Hematopoietic multipotent progenitor cell treated with erythropoietin and hydrocortisone succinate and interleukin-3 and kit ligand, for 8 days (in vitro differentiated cells): Measurements from ENCODE around the gene TANGO2.

Experiments used
- DNase-seq: peaks from one replicate; pipeline ENCODE4 v3.0.0-alpha.2; 2015

Gene TANGO2

DNA sequence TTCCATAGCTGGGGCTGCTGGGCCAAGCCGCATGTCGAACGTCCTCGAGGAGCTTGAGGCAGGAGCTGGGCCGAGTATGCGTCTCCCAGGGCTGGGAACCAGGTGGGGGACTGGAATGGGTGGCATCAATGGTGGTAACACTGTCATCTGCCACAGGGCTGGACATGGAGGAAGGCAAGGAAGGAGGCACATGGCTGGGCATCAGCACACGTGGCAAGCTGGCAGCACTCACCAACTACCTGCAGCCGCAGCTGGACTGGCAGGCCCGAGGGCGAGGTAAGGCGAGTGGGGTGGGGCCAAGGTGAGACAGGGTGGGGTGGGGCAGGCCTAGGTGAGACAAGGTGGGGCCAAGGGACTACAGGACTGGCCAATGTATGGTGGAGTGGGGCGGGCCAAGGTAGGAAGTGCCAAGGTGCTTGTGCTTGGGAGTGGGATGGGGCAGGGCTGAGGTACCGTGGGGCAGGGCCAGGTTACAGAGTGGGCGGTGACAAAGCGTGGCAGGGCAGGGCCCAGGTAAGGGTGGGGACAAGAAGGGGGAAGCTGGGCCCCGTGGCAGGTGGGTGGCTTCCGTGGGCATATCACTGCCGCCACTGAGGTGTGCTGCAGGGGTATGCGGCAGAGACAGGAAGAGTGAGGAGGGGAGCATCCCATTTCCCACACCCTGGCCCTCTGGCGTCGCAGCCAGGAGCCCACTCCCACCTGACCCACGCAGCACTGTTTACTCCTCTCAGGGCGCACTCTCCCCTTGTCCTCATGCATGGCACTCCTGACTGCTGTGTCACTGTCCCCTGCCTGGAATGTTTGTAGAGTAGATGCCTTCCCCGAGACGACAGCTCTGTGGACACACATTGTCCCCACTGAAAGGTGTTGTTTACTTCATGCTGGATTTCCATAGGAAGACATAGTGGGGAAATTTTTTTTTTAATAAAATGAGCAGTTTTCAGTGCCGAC is 31.7 kb downstream of the TANGO2 start:
- DNase-seq = no peak

DNA sequence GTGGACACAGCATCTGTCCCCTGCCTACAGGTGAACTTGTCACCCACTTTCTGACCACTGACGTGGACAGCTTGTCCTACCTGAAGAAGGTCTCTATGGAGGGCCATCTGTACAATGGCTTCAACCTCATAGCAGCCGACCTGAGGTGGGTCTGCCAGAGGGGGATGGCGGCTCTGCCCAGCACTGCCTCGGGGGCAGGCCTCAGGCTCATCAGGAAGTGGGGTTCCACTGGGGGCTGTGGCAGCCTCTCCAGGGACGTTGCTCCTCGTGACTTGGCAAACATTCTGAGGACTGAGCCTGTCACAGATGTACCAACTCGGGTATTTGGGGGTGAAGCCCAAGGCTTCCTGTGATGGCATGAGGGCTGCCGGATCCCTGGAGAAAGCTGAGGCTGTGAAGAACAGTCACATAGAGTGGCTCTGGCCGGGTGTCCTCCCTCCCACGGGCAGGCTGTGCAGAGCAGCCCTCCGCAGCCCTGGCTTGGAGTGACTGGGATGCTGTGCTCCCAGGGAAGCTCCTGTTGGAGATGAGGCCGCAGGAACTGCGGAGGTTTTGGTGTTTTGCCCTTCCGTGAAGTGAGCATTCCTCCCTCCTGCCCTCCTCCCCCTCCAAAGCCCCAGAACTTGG is 32.6 kb downstream of the TANGO2 start:
- no peak for DNase-seq

DNA sequence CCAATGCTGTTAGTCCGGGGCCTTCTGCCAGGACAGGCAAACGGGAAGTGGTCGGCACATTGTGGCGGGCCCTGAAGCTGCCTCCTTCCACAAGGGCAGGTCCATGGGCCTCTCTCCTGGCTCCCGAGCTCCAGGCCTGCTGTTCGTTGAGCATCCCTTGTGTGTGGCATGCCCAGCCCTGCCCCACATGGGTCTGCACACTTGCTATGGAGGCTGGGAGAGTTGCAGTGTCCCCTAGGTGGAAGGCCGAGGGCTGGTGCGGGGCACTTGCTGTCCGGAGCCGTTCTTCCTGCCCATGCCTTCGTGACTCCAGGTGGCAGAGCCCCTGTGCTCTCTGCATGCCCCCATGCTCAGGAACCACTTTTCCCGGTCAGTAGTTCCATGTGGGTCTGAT is 33.1 kb downstream of the TANGO2 start:
- DNase-seq = no peak

DNA sequence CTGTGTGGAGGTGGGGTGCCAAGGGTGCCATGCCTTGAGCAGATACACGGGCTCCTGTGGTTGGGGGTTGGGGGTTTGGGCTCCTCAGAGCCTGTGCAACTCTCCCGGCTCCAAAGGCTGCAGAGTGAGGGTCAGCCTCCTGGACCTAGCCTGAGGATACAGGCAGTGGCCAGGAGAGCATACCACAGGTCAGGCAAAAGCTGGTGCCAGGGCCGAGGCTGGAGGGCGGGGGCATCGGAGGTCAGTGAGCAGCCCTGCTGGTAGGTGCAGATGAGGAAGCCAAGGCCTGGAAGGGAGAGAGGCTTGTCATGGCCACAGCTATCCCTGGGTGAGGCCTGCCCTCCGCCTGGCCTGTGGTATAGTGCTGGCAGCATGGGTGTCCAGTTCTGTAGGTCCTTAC is 33.6 kb downstream of the TANGO2 start:
- DNase-seq = no peak

DNA sequence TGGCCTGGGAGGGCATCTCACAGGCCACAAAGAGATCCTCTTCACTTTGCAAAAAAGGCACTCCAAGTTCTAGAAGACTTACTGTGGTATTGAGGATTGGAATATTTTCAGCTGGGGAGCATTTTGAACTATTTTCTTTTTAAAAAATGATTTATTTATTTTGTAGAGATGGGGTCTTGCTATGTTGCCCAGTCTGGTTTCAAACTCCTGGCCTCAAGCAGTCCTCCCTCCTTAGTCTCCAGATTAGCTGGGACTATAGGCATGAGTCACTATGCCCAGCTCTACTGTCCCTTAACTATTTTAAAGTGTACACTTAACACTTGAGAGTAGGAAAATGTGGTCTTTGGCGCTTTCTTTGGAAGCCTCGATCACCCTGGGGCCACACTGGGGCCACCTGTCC is 34.2 kb downstream of the TANGO2 start:
- no peak for DNase-seq

DNA sequence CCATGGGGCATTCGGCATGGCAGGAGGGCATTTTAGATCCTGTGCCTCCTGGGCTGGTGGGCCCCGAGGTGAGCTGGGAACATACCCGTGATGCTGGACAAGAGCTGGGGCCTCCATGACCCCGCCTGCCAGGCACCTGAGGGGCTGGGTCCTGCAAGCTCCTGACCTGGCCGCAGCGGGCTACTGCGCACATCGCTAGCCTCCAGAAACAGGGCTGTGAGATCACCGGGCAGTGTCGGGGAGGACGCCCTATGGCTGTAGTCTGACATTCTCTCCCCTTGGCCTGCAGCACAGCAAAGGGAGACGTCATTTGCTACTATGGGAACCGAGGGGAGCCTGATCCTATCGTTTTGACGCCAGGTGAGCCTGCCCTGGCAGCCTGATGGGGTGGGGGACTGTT is 34.7 kb downstream of the TANGO2 start:
- no peak for DNase-seq

DNA sequence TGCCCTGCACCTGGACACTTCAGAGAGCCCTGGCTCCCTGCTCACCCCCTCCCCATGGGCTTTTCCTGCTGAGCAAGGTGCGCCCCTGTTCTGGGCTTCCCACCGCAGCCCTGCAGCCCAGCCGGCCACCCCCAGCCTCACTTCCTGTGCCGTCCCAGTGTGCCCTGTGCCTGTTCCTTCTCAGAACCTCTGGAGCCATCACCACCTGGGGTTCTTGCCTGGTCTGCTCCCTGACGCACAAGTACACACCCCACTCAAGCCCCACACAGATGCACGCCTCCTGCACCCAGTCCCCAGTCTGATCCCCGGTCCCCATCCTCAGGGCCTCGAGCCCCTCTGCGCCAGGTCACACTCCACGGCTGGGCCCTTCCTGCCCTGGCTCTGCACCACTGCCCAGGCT is 35.3 kb downstream of the TANGO2 start:
- DNase-seq = no peak

DNA sequence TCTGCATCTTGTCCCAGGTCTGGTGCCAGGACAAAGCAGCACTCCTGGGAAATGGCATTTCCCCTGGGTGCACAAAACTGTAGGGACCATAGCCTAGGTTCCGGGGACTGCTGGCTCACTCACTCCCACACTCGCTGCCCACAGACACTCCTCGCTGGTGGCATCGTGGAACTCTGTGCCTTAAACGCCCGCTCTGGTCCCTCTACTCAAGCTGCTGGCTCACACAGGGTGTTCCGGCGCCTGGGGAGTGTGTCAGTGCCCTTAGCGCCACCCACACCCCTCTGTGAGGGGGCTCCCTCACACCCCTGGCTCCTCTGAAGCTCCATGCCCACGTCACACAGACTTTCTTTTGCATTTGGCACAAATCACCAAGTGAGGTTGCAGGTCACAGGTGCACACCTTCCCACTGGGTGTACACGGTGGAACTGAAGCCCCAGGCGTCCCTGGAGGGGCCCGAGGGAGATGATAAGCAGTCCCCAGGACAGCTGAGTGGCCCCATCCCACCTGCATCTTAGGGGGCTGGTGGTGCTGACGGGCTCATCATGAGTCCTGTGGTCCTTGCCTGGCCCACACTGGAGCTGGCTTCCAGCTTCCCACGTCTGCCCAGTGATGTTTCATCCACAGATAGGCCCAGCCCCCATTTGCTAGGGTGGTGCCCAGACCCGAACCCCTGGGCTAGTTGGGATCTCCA is 35.9 kb downstream of the TANGO2 start:
- no peak for DNase-seq

DNA sequence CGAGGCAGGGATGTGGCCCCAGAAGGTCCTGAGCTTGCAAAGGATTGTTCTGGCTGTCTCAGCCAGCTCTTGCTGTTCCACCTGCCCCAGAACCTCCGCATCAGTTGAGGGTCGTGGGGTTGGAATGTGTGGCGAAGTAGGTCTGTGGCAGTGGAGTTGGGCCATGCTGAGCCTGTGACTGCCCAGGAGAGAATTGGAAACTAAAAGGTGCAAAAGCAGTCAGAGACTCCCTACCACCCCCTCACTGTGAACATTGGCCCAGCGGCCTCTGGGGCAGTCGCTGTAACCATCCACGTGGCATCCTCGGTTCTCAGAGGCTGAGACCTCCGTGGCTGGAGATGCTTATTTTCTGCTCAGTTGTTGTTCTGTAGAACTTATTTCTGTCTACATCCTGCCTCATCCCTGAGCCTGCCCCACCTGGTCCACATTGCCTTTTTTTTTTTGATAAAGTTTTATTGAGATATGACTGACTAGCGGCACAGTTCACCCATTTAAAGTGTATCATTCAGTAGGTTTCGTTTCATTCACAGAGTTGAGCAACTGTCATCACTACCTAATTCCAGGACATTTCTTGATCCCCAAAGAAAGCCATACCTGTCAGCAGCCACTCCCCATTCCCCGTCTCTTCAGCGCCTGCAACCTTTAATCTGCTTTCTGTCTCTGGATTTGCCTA is 36.8 kb downstream of the TANGO2 start:
- no peak for DNase-seq

DNA sequence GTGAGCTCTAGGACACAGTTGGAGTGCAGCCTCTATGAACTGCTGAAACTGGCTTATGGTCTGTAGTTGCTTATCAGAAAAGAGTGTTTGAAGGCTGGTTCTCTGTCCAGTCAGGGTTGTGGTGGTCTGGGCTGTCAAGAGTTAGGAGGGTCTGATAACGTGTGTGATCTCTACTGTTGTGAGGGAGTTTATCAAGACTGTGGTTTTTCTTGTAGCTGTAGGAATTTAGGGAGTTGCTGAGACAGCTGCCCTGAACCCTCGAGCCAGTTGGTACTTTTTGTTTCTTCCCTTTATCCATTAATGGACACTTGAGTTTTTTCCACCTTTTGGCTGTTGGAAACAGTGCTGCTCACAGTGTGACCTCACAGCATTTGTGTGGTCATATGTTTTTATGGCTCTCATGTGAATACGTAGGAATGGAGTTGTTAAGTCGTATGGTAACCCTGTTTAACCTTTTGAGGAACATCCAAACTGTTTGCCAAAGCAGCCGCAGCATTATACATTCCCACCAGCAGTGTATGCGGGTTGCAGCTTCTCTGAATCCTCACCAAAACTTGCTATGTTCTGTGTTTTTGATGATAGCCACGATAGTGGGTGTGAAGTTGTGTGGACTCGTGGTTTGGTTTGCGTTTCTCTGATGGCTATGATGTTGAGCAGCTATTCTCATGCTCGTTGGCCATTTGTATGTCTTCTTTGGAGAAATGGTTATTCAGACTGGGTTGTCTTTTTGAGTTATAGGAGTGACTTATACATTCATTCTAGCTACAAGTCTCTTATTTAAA is 38.3 kb downstream of the TANGO2 start:
- peak; percentile 74 for DNase-seq

DNA sequence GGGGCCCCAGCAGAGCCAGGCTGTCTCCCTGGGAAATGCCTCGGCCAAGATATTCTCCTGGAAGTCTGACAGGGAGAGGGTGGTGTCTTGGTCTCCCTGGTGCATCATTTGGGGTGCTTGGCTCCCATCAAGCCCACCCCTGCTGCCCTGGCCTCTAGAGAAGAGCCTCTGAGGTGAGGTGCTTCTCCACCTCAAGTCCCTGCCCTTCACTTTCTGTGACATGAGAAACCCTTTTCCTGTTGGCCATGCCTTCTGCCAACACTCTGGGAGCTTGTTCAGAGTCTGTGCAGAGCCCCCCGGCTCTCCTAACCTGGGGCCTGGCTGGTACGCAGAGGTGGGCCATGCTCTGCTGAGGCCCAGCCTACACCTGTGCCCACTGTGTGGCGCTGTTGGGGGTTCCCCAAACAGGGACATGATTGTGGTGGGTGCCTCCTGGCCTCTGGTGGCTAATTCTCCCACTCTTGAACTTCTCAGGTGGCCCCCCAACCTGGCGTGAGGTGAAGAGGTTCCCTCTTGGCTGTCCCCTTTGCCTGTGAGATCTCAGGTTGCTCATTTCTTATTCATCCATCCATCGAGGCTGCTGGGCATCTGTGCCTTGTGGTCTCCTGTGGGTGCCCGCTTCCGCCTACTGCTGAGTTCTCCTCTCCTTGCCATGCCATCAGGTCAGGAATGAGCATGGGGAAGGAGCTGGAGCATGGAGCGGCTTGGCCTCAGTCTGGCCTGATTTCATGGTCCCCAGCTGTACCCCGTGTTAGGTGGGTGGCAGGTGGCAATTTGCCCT is 40.0 kb downstream of the TANGO2 start:
- no peak for DNase-seq

DNA sequence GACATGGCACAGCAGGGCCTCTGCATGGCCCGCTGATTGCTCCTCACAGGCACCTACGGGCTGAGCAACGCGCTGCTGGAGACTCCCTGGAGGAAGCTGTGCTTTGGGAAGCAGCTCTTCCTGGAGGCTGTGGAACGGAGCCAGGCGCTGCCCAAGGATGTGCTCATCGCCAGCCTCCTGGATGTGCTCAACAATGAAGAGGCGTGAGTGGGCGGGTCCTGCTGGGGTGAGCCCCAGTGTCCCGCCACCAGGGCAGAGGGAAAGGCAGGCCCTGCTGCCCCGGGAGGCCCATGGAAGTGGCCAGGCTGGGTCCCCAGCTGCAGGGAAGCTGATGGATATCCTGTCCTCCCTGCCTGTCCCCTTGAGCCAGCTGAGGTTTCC is 40.6 kb downstream of the TANGO2 start:
- no peak for DNase-seq

DNA sequence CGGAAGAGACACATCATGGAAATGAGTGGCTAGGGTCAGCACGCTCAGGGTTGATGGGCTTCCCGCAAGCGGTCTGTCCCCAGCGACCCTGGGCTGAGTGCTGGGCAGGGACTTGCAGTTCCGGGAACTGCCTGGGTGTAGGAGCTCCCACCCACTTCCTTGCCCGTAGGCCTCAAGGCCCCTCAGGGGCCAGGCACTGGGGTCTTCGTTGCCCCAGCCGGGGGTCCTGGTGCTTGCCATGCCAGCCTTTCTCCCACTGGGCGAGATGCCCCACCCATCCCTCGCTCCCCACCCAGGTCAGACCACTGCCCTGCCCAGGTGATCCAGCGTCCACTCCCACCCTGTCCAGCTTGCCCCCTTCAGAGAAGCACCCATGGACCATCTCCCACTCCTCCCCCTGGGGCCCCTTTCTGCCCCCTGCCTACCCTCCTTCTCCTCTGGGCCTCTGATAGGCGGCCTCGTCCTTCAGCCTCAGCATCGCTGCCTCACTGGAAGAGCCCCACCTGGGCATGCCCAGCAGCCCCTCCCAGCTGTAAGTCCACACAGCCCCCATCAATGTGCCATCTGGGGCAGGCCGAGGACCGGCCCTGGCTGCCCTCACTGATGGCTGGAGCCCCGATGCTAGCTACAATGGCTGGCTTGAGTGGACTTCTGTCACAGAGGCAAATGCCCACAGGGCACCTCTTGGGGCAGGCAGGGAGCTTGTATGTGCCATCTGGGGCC is 41.3 kb downstream of the TANGO2 start:
- no peak for DNase-seq

DNA sequence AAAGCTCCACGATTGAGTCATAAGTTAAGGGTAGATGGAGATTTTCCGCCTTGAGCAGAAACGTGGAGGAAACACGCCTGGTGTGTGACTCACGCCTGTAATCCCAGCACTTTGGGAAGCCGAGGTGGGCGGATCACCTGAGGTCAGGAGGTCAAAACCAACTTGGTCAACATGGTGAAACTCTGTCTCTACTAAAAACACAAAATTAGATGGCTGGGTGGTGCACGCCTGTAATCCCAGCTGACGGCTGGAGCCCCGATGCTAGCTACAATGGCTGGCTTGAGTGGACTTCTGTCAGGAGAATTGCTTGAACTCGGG is 41.8 kb downstream of the TANGO2 start:
- no peak for DNase-seq

DNA sequence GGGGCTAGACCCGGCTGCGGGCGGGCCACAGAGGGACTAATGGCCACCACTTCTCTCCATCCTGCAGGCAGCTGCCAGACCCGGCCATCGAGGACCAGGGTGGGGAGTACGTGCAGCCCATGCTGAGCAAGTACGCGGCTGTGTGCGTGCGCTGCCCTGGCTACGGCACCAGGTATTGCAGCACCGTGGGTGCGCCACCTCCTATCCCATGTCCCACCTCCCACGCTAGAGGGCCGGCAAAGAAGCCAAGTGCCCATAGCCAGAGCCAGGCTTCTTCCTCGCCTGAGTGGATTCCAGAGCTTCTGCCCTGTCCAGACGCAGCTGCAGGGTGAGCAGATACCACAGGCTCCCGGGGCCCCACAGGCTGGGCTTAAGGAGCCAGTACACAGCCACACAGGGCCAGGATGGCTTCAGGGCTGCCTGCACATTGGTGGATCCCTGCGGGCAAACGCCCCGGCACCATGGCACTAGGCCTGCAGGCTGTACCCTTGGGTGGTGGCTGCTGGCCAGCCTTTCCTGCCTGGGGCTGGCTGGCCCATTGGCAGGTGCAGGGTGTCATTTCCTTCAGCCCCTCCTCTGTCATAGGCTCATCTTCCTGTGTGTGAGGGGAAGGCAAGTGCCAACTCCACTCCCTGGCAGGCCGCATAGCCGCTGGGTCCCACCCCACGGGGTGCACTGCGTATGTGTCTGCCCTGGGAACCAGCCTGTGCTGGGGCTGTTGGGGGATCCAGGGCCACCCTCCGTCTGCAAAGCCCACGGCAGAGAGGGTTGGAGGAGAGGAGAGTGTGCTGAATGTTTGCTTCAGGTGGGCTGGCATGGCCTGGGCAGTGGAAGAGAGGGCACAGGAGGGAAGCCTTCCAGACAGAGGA is 42.6 kb downstream of the TANGO2 start:
- no peak for DNase-seq

DNA sequence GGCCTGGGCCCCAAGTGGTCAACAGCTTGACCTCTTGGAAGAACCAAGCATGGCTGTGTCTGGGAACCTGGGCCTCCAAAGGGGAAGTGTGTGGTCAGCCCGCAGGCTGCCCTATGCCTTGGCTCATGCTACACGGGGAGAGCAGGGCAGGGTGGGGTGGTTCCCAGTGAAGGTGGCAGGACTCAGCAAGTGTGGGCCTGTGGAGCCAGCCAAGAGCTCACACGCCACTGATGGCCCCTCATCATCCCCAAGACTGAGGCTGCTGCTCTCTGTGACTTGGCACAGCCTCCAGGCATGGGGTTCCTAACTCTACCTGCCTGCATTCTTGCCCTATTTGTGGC is 43.2 kb downstream of the TANGO2 start:
- DNase-seq = no peak

DNA sequence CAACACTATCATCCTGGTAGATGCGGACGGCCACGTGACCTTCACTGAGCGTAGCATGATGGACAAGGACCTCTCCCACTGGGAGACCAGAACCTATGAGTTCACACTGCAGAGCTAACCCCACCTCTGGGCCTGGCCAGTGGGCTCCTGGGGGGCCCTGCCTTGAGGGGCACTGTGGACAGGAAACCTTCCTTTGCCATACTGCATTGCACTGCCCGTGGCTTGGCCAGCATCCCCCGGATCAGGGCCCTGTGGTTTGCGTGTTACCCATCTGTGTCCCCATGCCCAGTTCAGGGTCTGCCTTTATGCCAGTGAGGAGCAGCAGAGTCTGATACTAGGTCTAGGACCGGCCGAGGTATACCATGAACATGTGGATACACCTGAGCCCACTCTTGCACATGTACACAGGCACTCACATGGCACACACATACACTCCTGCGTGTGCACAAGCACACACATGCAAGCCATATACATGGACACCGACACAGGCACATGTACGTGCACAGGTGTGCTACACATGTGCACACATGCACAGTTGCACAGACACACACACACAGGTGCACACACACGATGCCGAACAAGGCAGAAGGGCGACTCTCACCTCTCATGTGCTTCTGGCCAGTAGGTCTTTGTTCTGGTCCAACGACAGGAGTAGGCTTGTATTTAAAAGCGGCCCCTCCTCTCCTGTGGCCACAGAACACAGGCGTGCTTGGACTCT is 43.8 kb downstream of the TANGO2 start:
- no peak for DNase-seq

DNA sequence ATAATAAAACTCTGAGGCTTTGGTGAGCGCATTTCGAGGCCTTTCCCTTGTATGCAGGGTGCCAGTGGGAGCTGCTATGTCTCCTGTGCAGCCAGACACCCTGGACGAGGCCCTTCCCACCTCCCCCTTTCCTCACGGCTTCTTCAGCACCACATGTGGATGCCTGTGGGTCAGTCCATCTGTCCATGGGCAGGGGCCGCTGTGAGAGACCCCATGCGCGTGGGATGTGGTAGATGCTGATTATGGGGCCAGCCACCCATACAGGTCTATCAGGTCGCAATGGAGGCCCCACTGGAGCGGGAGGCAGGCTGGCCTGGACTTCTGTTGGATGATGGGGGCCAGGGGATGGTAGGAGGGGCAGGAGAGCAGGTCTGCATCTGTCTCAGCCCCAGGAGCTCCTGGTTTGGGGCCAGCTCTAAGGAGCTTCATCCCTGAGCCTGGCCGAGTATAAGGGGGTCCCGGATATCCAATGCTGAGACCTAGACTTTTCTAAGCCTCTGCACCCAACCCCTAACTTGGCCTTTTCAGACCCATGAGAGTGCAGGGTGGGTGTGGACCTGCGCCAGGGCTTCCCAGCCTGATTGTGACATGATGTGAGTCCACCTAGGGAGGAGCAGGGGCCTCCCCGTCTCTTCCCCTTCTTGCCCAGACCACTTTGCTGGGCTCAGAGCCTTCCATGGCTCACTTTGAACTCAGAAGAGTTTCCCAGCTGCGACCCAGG is 45.1 kb downstream of the TANGO2 start:
- no peak for DNase-seq
